ENCODE measurements around the gene TTC34. TPM values are rescaled to one million over a fixed set of nuclear protein-coding genes. Genes with fewer than 3 reads are reported as not detected.

TTC34 gene
- total RNA-seq, 1 experiment from 2014 or later, result 1.3 TPM

GRCh38 chr1:2628933-2629626, 172.4 kb downstream of the TTC34 start:
- no peak for DNase-seq (ENCODE audit: low read depth, low spot score)
- Histone ChIP-seq H3K27me3 (ENCODE audit: insufficient read depth, low read length) (no peaks in the 10 kb centered on the region), H4K20me1 (ENCODE audit: insufficient read depth) (no peaks in the 10 kb centered on the region), H3K79me2 (ENCODE audit: insufficient read depth, low read length) (no peaks in the 10 kb centered on the region), H3K4me2 (ENCODE audit: low read length) (no peak overlapping the region), H3K4me1 (ENCODE audit: control insufficient read depth in 1 of 2, insufficient read depth in 2 of 2, low read length in 2 of 2) (peaks cover 0 to 6% of the 10 kb centered on the region in 2 experiments; a peak in 2 of 4 replicates), H3K4me3 (replicated peaks in 1 of 2; ENCODE audit: low read depth in 1 of 2, low read length in 2 of 2) (no peak overlapping the region), H3K9ac (ENCODE audit: low read length) (no peak overlapping the region), H3K9me2 (ENCODE audit: insufficient read depth) (no peaks in the 10 kb centered on the region), H3K36me3 (ENCODE audit: control insufficient read depth in 1 of 2, insufficient read depth in 2 of 2, low read length in 2 of 2) (no peaks in the 10 kb centered on the region), H2AFZ (ENCODE audit: low read depth, low read length, poor library complexity, severe bottlenecking) (no peak overlapping the region), H3K9me3 (ENCODE audit: control insufficient read depth in 1 of 2, insufficient read depth in 1 of 2, low read depth in 1 of 2, low read length in 2 of 2) (peaks cover 0 to 7% of the 10 kb centered on the region in 2 experiments; a peak in 1 of 4 replicates), H3K27ac (ENCODE audit: low read depth, low read length) (no peak overlapping the region)
- ChIA-PET CTCF (no interaction called here), RAD21 (ENCODE audit: low non-redundant PET in 1 of 2, low total read pairs in 2 of 2, uncharacterized antibody in 2 of 2, unreplicated experiment in 2 of 2) (no interaction called here), POLR2A (no interaction called here)
- no peak for ATAC-seq
- no peak for TF ChIP-seq SP1 (IDR thresholded peaks at IDR 0.05; ENCODE audit: low read depth)
- no peak for TF ChIP-seq CTCF (IDR thresholded peaks at IDR 0.05 in 2 of 3, conservative IDR thresholded peaks at IDR 0.05 in 1 of 3; ENCODE audit: borderline replicate concordance in 1 of 3, insufficient read depth in 1 of 3, low read depth in 2 of 3, low read length in 2 of 3)
- TF ChIP-seq ZFX (IDR thresholded peaks at IDR 0.05), result no peak
- TF ChIP-seq JUND (IDR thresholded peaks at IDR 0.05), result no peak
- no peak for TF ChIP-seq EZH2phosphoT487 (IDR thresholded peaks at IDR 0.05; ENCODE audit: borderline replicate concordance)
- TF ChIP-seq ATF3 (IDR thresholded peaks at IDR 0.05), result no peak
- no peak for TF ChIP-seq EZH2 (IDR thresholded peaks at IDR 0.05)
- no peak for TF ChIP-seq EGR1 (IDR thresholded peaks at IDR 0.05; ENCODE audit: low read depth)
- no peak for TF ChIP-seq CEBPB (IDR thresholded peaks at IDR 0.05; ENCODE audit: low read depth)
- TF ChIP-seq POLR2AphosphoS5 (IDR thresholded peaks at IDR 0.05; ENCODE audit: low read depth, low read length), result no peak
- TF ChIP-seq YY1 (IDR thresholded peaks at IDR 0.05; ENCODE audit: extremely low read depth, insufficient replicate concordance, low read depth, low read length), result no peak
- no peak for TF ChIP-seq POLR2A (IDR thresholded peaks at IDR 0.05; ENCODE audit: borderline replicate concordance, extremely low read depth, insufficient read depth, insufficient read length)
- BruUV-seq (replicated peaks), result no TSS peak
- intact Hi-C loops (cut with micrococcal nuclease), result no loop called here
